SK-N-SH treated with all-trans-retinoic acid at 6 μM for 48 hours (cell line): ENCODE results near the gene WDR48.

Experiments
- ATAC-seq: fragments of 200-7000 bp; cut with Tn5 transposase; 3 replicates; pipeline ENCODE4 v1.9.1; 2020; ENCODE audit warnings: mild to moderate bottlenecking, moderate library complexity
- ARNTL ChIP-seq: fragments of 450-650 bp; formaldehyde crosslinking; IDR thresholded peaks from 2 replicates; pipeline ENCODE4 v1.5.0; 2020; ENCODE audit warnings: low read depth, mild to moderate bottlenecking, moderate library complexity, borderline replicate concordance
- BACH2 ChIP-seq: fragments of 250-450 bp; sonication (Bioruptor Pico); IDR thresholded peaks from 2 replicates; pipeline ENCODE4 v1.9.0; 2021; ENCODE audit warnings: mild to moderate bottlenecking, borderline replicate concordance
- CREB5 ChIP-seq: fragments of 250-450 bp; sonication (Bioruptor Pico); IDR thresholded peaks from 2 replicates; pipeline ENCODE4 v1.5.1; 2020; ENCODE audit warnings: low read depth, mild to moderate bottlenecking, moderate library complexity
- CSDC2 ChIP-seq: fragments of 250-450 bp; sonication (Bioruptor Pico); IDR thresholded peaks from 2 replicates; pipeline ENCODE4 v1.5.0; 2020; ENCODE audit warnings: mild to moderate bottlenecking, moderate library complexity
- CSRNP3 ChIP-seq: fragments of 250-450 bp; sonication (Bioruptor Pico); IDR thresholded peaks from 2 replicates; pipeline ENCODE4 v1.5.1; 2021; ENCODE audit warnings: mild to moderate bottlenecking, moderate library complexity
- ESRRG ChIP-seq: fragments of 250-450 bp; sonication (Bioruptor Pico); IDR thresholded peaks from 2 replicates; pipeline ENCODE4 v1.6.1; 2021; ENCODE audit warnings: mild to moderate bottlenecking
- ISL1 ChIP-seq: fragments of 250-450 bp; sonication (Bioruptor Pico); IDR thresholded peaks from 2 replicates; pipeline ENCODE4 v2.1.2; 2022; ENCODE audit warnings: mild to moderate bottlenecking, moderate library complexity
- OSR1 ChIP-seq: fragments of 250-450 bp; sonication (Bioruptor Pico); IDR thresholded peaks from 2 replicates; pipeline ENCODE4 v1.8.0; 2022; ENCODE audit warnings: moderate library complexity, mild to moderate bottlenecking, inconsistent platforms
- PPARA ChIP-seq: fragments of 250-450 bp; sonication (Bioruptor Pico); IDR thresholded peaks from 2 replicates; pipeline ENCODE4 v1.5.0; 2020; ENCODE audit warnings: mild to moderate bottlenecking, borderline replicate concordance
- RARB ChIP-seq: fragments of 250-450 bp; sonication (Bioruptor Pico); IDR thresholded peaks from 2 replicates; pipeline ENCODE4 v1.8.0; 2021; ENCODE audit warnings: mild to moderate bottlenecking, moderate library complexity
- SNAI2 ChIP-seq: fragments of 250-450 bp; sonication (Bioruptor Pico); IDR thresholded peaks from 2 replicates; pipeline ENCODE4 v1.5.0; 2020; ENCODE audit warnings: mild to moderate bottlenecking, moderate library complexity
- TCF4 ChIP-seq: fragments of 250-450 bp; sonication (Bioruptor Pico); IDR thresholded peaks from 2 replicates; pipeline ENCODE4 v1.8.0; 2021; ENCODE audit warnings: mild to moderate bottlenecking, moderate library complexity, borderline replicate concordance
- TOX ChIP-seq: fragments of 250-450 bp; sonication (Bioruptor Pico); IDR thresholded peaks from 2 replicates; pipeline ENCODE4 v1.8.0; 2021; ENCODE audit warnings: mild to moderate bottlenecking, moderate library complexity, borderline replicate concordance
- TSHZ2 ChIP-seq: fragments of 250-450 bp; sonication (Bioruptor Pico); IDR thresholded peaks from 2 replicates; pipeline ENCODE4 v1.5.0; 2020; ENCODE audit warnings: mild to moderate bottlenecking, moderate library complexity
- ZC3H10 ChIP-seq: fragments of 250-450 bp; sonication (Bioruptor Pico); IDR thresholded peaks from 2 replicates; pipeline ENCODE4 v1.5.1; 2021; ENCODE audit warnings: mild to moderate bottlenecking, moderate library complexity
- ZFP30 ChIP-seq: fragments of 450-650 bp; formaldehyde crosslinking; IDR thresholded peaks from 2 replicates; pipeline ENCODE4 v1.5.0; 2022; ENCODE audit warnings: mild to moderate bottlenecking, moderate library complexity
- ZNF565 ChIP-seq: fragments of 450-650 bp; formaldehyde crosslinking; conservative IDR thresholded peaks from 2 replicates; pipeline ENCODE4 v1.5.0; 2020; ENCODE audit warnings: low read depth, mild to moderate bottlenecking, moderate library complexity
- ZNF70 ChIP-seq: fragments of 450-650 bp; formaldehyde crosslinking; IDR thresholded peaks from 2 replicates; pipeline ENCODE4 v1.5.0; 2020; ENCODE audit warnings: mild to moderate bottlenecking, moderate library complexity
- ZNF8 ChIP-seq: fragments of 450-650 bp; formaldehyde crosslinking; IDR thresholded peaks from 2 replicates; pipeline ENCODE4 v1.5.0; 2020; ENCODE audit warnings: mild to moderate bottlenecking, moderate library complexity
- TF ChIP-seq, protein P1 (sequence below): fragments of 250-450 bp; sonication (Bioruptor Pico); IDR thresholded peaks from 2 replicates; pipeline ENCODE4 v1.8.0; 2021; ENCODE audit warnings: low read depth, mild to moderate bottlenecking, moderate library complexity, borderline replicate concordance

WDR48 gene

GRCh38 chr3:39101022-39101689, 49.3 kb downstream of the WDR48 start:
- TF ChIP-seq ZNF70 (CRISPR knock-in tag) (no peak), OSR1 (CRISPR knock-in tag) (no peak)
- TF ChIP-seq, all 23 proteins: peak for 0
- ATAC-seq, result peak; percentile 84

DNA sequence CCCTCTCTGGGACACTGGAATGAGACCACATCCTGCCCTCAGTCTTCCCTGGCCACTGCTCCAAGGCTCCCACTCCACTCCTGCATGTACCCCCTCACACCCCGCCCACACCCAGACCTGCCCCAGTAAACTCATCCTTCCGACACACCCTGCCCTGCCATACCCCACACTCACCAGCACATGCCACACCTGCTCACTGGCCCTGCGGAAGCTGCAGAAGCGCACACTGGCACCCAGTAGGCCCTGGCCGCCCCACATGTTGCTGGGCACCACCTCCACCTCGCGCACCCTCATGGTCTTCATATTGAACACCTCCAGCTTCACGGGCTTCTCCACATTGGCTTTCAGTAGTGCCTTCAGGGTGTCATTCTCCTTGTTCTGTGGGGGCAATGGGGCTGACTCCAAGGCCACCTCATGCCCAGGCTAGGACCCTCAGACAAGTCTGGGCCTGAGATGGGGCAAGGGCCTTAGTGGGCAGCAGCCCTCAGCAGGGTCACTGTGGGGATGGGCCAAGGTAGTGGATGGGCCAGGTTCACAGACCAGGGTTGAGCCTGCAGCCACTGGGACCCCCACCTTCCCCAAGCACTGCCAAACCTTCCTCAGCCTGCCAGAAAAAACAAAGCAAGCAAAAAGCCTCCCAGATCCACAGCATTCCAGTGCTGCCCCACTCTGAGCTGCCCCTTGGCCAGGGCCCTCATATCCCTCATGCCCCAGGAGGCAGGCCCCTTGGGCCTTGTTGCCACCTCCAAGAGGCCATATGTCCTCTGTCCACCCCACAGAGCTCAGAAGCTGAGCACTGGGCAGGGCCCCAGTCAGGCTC, 50.9 kb downstream of the WDR48 start:
- TF ChIP-seq ZFP30 (CRISPR knock-in tag), result no peak
- no peak for TF ChIP-seq ARNTL (CRISPR knock-in tag)
- TF ChIP-seq ZC3H10 (CRISPR knock-in tag), result no peak
- TF ChIP-seq, protein P1, sequence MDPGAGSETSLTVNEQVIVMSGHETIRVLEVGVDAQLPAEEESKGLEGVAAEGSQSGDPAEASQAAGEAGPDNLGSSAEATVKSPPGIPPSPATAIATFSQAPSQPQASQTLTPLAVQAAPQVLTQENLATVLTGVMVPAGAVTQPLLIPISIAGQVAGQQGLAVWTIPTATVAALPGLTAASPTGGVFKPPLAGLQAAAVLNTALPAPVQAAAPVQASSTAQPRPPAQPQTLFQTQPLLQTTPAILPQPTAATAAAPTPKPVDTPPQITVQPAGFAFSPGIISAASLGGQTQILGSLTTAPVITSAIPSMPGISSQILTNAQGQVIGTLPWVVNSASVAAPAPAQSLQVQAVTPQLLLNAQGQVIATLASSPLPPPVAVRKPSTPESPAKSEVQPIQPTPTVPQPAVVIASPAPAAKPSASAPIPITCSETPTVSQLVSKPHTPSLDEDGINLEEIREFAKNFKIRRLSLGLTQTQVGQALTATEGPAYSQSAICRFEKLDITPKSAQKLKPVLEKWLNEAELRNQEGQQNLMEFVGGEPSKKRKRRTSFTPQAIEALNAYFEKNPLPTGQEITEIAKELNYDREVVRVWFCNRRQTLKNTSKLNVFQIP (CRISPR knock-in tag), result no peak
- TF ChIP-seq TOX, result no peak
- no peak for ATAC-seq

GRCh38 chr3:39103324-39103693, 51.5 kb downstream of the WDR48 start:
- ATAC-seq, result no peak
- TF ChIP-seq SNAI2 (CRISPR knock-in tag) (no peak), TCF4 (CRISPR knock-in tag) (no peak), ESRRG (CRISPR knock-in tag) (no peak), ARNTL (CRISPR knock-in tag) (no peak), TOX (no peak), CSDC2 (CRISPR knock-in tag) (no peak), RARB (CRISPR knock-in tag) (no peak), ZNF565 (CRISPR knock-in tag) (no peak)
- TF ChIP-seq, protein P1 (CRISPR knock-in tag), result no peak

GRCh38 chr3:39103791-39104552, 52.2 kb downstream of the WDR48 start:
- ATAC-seq, result no peak
- TF ChIP-seq ZNF565 (CRISPR knock-in tag), result no peak
- no peak for TF ChIP-seq ZC3H10 (CRISPR knock-in tag)
- no peak for TF ChIP-seq ZFP30 (CRISPR knock-in tag)
- no peak for TF ChIP-seq ZNF70 (CRISPR knock-in tag)
- TF ChIP-seq CSDC2 (CRISPR knock-in tag), result no peak
- TF ChIP-seq TSHZ2 (CRISPR knock-in tag), result no peak
- TF ChIP-seq CSRNP3 (CRISPR knock-in tag), result no peak
- no peak for TF ChIP-seq PPARA
- TF ChIP-seq ZNF8 (CRISPR knock-in tag), result no peak
- TF ChIP-seq CREB5 (CRISPR knock-in tag), result no peak
- no peak for TF ChIP-seq TOX
- no peak for TF ChIP-seq BACH2 (CRISPR knock-in tag)
- TF ChIP-seq RARB (CRISPR knock-in tag), result no peak
- TF ChIP-seq ARNTL (CRISPR knock-in tag), result no peak
- TF ChIP-seq ISL1, result no peak
